ENCODE results near the gene FZD8.

The FZD8 gene

DNA sequence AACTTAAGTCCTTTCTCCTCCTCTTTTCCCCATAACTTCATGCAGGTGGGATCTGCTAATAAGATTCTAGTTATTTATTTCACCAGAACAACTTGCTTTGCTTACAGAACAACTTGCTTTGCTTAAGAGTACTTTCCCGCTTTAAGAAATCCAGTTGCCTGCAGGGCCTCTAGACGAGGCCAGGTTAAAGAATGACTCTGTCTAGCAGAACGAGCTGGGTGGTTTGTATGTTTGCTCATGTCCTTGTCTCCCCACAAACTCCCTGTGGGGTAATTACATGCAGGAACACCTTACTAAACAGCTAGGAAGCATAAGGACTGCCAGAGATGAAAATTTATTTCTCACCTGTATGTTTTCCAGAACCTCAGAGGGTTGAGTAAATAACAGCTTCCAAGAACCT, 8.8 kb upstream of the FZD8 start:
- TF ChIP-seq GATA3 (IDR thresholded peaks at IDR 0.05; ENCODE audit: low read depth, low read length) (no peak), GATA2 (IDR thresholded peaks at IDR 0.05; ENCODE audit: low read depth, low read length) (no peak)

GRCh38 chr10:35644050-35644950, 2.2 kb upstream of the FZD8 start:
- TF ChIP-seq GATA3 (IDR thresholded peaks at IDR 0.05; ENCODE audit: low read depth, low read length) (no peak), GATA2 (IDR thresholded peaks at IDR 0.05; ENCODE audit: low read depth, low read length) (no peak)

DNA sequence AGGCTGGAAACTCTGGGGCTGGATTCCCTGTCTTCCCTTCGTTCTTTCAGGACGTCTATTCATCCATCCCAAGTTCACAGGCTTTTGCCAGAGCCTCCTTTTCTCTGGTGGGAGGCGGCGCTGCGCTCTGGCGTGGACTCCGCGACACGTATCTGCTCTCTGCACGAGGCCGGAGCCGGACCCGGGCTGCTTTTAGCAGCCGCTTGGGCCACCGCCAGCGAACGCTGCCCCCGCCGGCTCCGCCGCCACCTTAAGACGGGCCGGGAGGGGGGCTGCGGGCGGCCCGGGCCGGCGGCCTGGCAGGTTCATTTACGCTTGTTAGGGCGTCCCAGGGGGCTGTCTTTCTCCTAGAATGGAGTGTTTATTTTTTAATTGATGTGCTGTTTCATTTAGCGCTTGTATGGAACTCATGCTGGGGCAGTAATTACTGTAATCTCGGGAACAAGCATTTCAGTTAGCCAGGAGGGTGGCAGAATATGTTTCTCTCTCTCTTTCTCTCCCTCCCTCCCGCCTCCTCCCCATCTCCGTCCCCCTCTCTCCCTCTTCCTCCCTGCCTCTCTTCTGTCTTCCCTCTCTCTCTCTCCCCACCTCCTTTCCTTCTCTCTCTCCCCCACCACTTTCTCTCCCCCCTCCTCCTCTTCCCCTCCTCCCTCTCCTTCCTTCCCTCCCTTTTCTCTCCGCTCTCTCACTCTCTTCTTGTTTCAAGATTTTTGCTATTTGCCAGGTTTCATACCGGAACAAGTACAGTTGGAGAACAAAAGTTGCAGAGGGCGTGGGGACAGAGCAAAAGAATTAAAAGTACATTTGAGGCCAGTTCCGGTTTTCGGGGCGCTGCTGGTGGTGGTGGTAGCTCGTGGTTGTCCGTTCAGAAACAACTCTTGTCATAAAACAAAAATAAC, 1.3 kb upstream of the FZD8 start:
- no peak for TF ChIP-seq GATA2 (IDR thresholded peaks at IDR 0.05; ENCODE audit: low read depth, low read length)
- TF ChIP-seq GATA3 (IDR thresholded peaks at IDR 0.05; ENCODE audit: low read depth, low read length): no peak

DNA sequence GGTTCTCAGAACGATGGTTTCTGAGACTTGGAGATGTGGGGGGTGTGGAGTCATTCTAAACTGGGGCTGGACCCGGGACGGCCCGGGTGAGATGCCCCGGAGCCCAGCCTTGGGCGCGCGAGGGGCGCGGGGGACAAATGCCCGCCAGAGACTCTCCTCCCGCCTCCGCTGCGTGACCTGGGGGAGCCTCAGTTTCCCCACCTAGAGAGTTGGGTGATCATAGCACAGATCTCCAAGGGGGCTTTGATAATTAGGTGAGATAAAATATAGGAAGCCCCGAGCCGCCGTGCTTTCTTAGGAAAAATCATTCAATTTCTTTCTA, 658 bp upstream of the FZD8 start:
- TF ChIP-seq GATA2 (IDR thresholded peaks at IDR 0.05; ENCODE audit: low read depth, low read length) (no peak), GATA3 (IDR thresholded peaks at IDR 0.05; ENCODE audit: low read depth, low read length) (no peak)

DNA sequence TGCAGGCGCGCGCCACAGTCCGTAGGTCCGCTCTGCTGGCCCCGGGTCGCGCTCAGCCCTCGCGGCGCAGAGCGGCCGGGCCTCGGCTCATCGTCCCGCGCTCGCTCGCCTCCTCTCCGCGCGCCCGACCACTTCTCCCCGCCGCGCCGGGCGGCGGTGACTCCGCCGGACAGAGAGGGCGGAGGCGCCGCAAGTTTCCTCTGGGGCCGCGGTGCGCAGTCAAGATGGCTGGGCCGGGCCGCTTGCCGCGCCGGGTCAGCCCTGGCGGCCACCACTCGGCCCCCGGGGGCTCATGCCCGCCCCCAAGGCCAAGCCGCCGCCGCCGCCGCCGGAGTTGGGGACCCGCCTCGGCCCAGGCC, 441 bp downstream of the FZD8 start:
- TF ChIP-seq GATA3 (IDR thresholded peaks at IDR 0.05; ENCODE audit: low read depth, low read length) (no peak), GATA2 (IDR thresholded peaks at IDR 0.05; ENCODE audit: low read depth, low read length) (no peak)

- TF ChIP-seq GATA2 (IDR thresholded peaks at IDR 0.05; ENCODE audit: low read depth, low read length) (no peak), GATA3 (IDR thresholded peaks at IDR 0.05; ENCODE audit: low read depth, low read length) (no peak)
Measured at GRCh38 chr10:35640951-35641675, 983 bp downstream of the FZD8 start.

GRCh38 chr10:35640474-35640873, 1.6 kb downstream of the FZD8 start:
- TF ChIP-seq GATA3 (IDR thresholded peaks at IDR 0.05; ENCODE audit: low read depth, low read length) (no peak), GATA2 (IDR thresholded peaks at IDR 0.05; ENCODE audit: low read depth, low read length) (no peak)

DNA sequence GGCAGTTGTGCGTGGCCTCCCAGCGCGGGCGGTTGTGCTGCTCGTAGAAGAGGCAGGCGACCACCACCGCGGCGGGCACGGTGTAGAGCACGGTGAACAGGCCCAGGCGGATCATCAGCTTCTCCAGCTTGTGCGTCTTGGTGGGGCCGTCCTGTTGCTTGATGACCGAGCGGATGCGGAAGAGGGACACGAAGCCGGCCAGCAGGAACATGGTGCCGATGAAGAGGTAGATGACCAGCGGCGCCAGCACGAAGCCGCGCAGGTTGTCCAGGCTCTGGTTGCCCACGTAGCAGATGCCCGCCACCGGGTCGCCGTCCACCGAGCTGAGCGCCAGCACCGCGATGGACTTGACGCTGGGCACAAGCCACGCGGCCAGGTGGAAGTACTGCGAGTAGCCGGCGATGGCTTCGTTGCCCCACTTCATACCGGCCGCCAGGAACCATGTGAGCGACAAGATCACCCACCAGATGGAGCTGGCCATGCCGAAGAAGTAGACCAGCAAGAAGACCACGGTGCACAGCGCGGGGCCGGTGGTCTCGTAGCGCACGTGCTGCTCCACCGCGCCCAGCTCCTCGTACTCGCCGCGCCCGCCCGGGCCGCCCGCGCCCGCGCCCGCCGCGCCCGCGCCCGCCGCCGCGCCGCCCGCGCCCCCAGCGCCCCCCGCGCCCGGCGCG, 2.2 kb downstream of the FZD8 start:
- TF ChIP-seq GATA2 (IDR thresholded peaks at IDR 0.05; ENCODE audit: low read depth, low read length) (no peak), GATA3 (IDR thresholded peaks at IDR 0.05; ENCODE audit: low read depth, low read length) (no peak)

GRCh38 chr10:35639021-35639727, 2.9 kb downstream of the FZD8 start:
- TF ChIP-seq GATA2 (IDR thresholded peaks at IDR 0.05; ENCODE audit: low read depth, low read length) (no peak), GATA3 (IDR thresholded peaks at IDR 0.05; ENCODE audit: low read depth, low read length) (no peak)

GRCh38 chr10:35638101-35638500, 4.0 kb downstream of the FZD8 start:
- TF ChIP-seq GATA3 (IDR thresholded peaks at IDR 0.05; ENCODE audit: low read depth, low read length): no peak

- TF ChIP-seq GATA3 (IDR thresholded peaks at IDR 0.05; ENCODE audit: low read depth, low read length) (no peak), GATA2 (IDR thresholded peaks at IDR 0.05; ENCODE audit: low read depth, low read length) (no peak)
Measured at GRCh38 chr10:35637462-35637861, 4.6 kb downstream of the FZD8 start.

DNA sequence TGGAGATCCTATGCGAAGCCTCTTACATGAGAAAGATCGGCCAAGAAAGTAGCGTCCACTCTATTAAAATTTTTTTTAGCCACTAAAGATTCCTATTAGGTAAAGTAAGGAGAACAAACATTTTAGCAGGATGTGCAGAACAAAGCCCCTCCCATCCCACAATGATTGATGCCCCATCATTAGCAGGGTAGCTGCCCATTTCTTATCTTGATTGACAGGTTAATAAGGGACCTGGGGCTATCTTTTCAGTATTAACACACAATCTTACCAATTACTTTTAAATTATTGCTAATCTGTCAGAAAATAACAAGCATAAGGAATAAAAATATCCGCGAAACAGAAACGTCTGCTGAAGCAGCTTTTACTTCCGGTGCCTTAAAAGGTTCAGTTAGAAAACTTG, 5.1 kb downstream of the FZD8 start:
- TF ChIP-seq GATA3 (IDR thresholded peaks at IDR 0.05; ENCODE audit: low read depth, low read length) (no peak), GATA2 (IDR thresholded peaks at IDR 0.05; ENCODE audit: low read depth, low read length) (no peak)

GRCh38 chr10:35635576-35635975, 6.5 kb downstream of the FZD8 start:
- TF ChIP-seq GATA3 (IDR thresholded peaks at IDR 0.05; ENCODE audit: low read depth, low read length) (no peak), GATA2 (IDR thresholded peaks at IDR 0.05; ENCODE audit: low read depth, low read length) (no peak)
